Camera-type eye (tissue), 1 donor: Measurements from ENCODE around the gene AMFR. TPM values are rescaled to one million over a fixed set of nuclear protein-coding genes. Genes with fewer than 3 reads are reported as not detected.

Experiments used
- total RNA-seq: library from RNA; depleted of rRNA; stranded (reverse); fragments of >200 nt; gene quantifications from one replicate; pipeline ENCODE4 v1.2.3, GENCODE V29; 2014

AMFR gene
- 170 TPM for total RNA-seq

GRCh38 chr16:56425439-56425832 lies at the start of gene AMFR:
AMFR (minus strand) TSS chr16:56425545; CDS start chr16:56425327, 218 bp downstream.

GRCh38 chr16:56450986-56451752 lies 25.8 kb upstream of the AMFR start, which contains the start of the genes NUDT21 and OGFOD1:
NUDT21 (minus strand) TSS chr16:56451332; CDS start chr16:56451202, 130 bp downstream.
OGFOD1 (plus strand) TSS chr16:56451554; CDS start chr16:56451613, 59 bp downstream.

Other genes starting within 250 kb of the AMFR start
- gene GNAO1, start 234.1 kb downstream of the AMFR start, total RNA-seq = 19.7 TPM
- gene NUDT21, start 25.8 kb upstream of the AMFR start, total RNA-seq = 129 TPM
- gene OGFOD1, start 26.0 kb upstream of the AMFR start, total RNA-seq = 70.2 TPM
- gene BBS2, start 94.5 kb upstream of the AMFR start, total RNA-seq = 97.5 TPM
- gene MT4, start 139.5 kb upstream of the AMFR start, total RNA-seq = not detected
- gene MT3, start 164.0 kb upstream of the AMFR start, total RNA-seq = not detected
- 2.6 TPM for gene MT2A, start 183.0 kb upstream of the AMFR start, total RNA-seq
- gene MT1E, start 200.2 kb upstream of the AMFR start, total RNA-seq = 3.1 TPM
- gene MT1M, start 207.1 kb upstream of the AMFR start, total RNA-seq = not detected
- not detected for gene MT1A, start 213.1 kb upstream of the AMFR start, total RNA-seq
- gene MT1B, start 226.3 kb upstream of the AMFR start, total RNA-seq = not detected
- gene MT1F, start 232.4 kb upstream of the AMFR start, total RNA-seq = 0.77 TPM
- not detected for gene MT1G, start 242.5 kb upstream of the AMFR start, total RNA-seq
- gene MT1H, start 244.3 kb upstream of the AMFR start, total RNA-seq = not detected